ENCODE results near the gene DMD. TPM values are rescaled to one million over a fixed set of nuclear protein-coding genes. Genes with fewer than 3 reads are reported as not detected.

DMD gene
- total and polyA plus RNA-seq, 2 of the 8 experiments (the other 6 are each of a cell fraction or from before 2014, with no cell fraction given), result 4.8 to 7.4 TPM

DNA sequence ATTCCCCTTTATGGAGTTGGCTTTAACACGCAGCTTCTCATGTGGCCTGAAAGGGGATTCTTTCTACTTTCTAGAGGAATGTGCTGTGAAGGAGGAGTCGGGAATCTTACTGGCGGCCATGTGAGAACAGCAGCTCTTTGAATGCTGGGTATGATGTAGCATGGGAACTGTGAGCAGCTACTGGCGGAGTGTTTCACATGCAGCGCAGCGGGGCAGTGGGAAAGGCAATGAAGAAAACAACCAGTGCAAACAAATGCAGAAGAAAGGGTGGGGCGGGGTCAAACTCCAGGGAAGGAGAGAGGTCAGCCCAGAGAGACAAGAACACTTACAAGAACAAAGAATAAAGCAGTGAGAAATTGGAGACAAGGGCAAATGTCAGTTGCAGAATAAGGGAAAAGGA, 1775.8 kb downstream of the DMD start:
- H3K56ac ChIP-seq (replicated peaks; ENCODE audit: insufficient read length, low read depth, low read length), result no peak overlapping the region
- H3K27ac ChIP-seq (ENCODE audit: low read depth, low read length), result no peak overlapping the region
- peaks cover 0 to 2% (median 0%) of the 10 kb centered on the region in 4 experiments; a peak in 1 of 7 replicates for H3K4me1 ChIP-seq (replicated peaks in 1 of 4; ENCODE audit: control insufficient read depth in 3 of 4, insufficient read depth in 4 of 4, low read length in 3 of 4)
- no peak overlapping the region for H4K91ac ChIP-seq (replicated peaks; ENCODE audit: insufficient read length, low read length)
- no peaks in the 10 kb centered on the region for H3K36me3 ChIP-seq (ENCODE audit: control insufficient read depth in 2 of 4, insufficient read depth in 4 of 4, low read length in 3 of 4)
- no peaks in the 10 kb centered on the region for H3K27me3 ChIP-seq (replicated peaks in 1 of 4; ENCODE audit: control insufficient read depth in 3 of 4, extremely low read depth in 1 of 4, insufficient read depth in 3 of 4, low read length in 3 of 4)
- H3K14ac ChIP-seq (ENCODE audit: insufficient read length), result no peak overlapping the region
- no peak overlapping the region for H3K4ac ChIP-seq (replicated peaks; ENCODE audit: insufficient read length, low read depth, low read length)
- no peak overlapping the region for H2AFZ ChIP-seq (ENCODE audit: low read length)
- H3K79me1 ChIP-seq (ENCODE audit: low read depth, low read length), result no peaks in the 10 kb centered on the region
- H3K23ac ChIP-seq (ENCODE audit: insufficient read length), result no peak overlapping the region
- no peak overlapping the region for H2AK5ac ChIP-seq (ENCODE audit: low read depth, low read length)
- no peaks in the 10 kb centered on the region for H4K20me1 ChIP-seq (replicated peaks in 1 of 2; ENCODE audit: control insufficient read depth in 1 of 2, insufficient read depth in 2 of 2, low read length in 2 of 2)
- ChIA-PET POLR2A (ENCODE audit: partially characterized antibody) (no interaction called here), CTCF (ENCODE audit: partially characterized antibody) (interaction anchor here (0.8 kb wide), 1 partner anchor 10 kb away, joined by 3 read pairs; no protein-coding TSS in a partner anchor)
- peak overlapping the region in 1 of 2 experiments; percentile 24; a peak in 1 of 4 replicates for H3K4me2 ChIP-seq (ENCODE audit: insufficient read depth in 1 of 2, low read depth in 2 of 2, low read length in 2 of 2)
- DNase-seq (ENCODE audit: low read depth in 1 of 2, low spot score in 2 of 2), result peak; percentile 56 to 60
- H2BK12ac ChIP-seq (ENCODE audit: low read depth, low read length), result no peak overlapping the region
- no peak overlapping the region for H3K18ac ChIP-seq (ENCODE audit: extremely low read depth, low read length)
- H3K9me3 ChIP-seq (ENCODE audit: insufficient read depth in 2 of 2, low read depth in 1 of 2, low read length in 1 of 2), result no peaks in the 10 kb centered on the region
- no peak overlapping the region for H2BK5ac ChIP-seq (ENCODE audit: low read depth, low read length)
- H3K9ac ChIP-seq (replicated peaks in 1 of 4; ENCODE audit: extremely low read depth in 1 of 4, low read depth in 3 of 4, low read length in 3 of 4), result no peak overlapping the region
- no peak overlapping the region for H2BK120ac ChIP-seq (replicated peaks; ENCODE audit: low read depth, low read length)
- H4K8ac ChIP-seq (ENCODE audit: extremely low read depth, insufficient read depth, low read length), result no peak overlapping the region
- H2BK20ac ChIP-seq (ENCODE audit: low read length), result no peak overlapping the region
- H2BK15ac ChIP-seq (ENCODE audit: low read length), result no peak overlapping the region
- TF ChIP-seq SP4 (IDR thresholded peaks at IDR 0.05; ENCODE audit: low read length) (no peak), MAFK (IDR thresholded peaks at IDR 0.05; ENCODE audit: low read depth, low read length) (no peak), TAF1 (IDR thresholded peaks at IDR 0.05; ENCODE audit: low read depth, low read length) (peak; percentile 41; the same call in 1 of the 2 replicates), YY1 (IDR thresholded peaks at IDR 0.05; ENCODE audit: low read depth, low read length) (peak; percentile 77; the same call in 1 of the 2 replicates), HDAC2 (IDR thresholded peaks at IDR 0.05; ENCODE audit: borderline replicate concordance in 1 of 2, low read depth in 2 of 2, low read length in 2 of 2) (no peak), CREB1 (IDR thresholded peaks at IDR 0.05) (0 out of 2 replicates have a peak, but pooled peaks have one; percentile 17), SP1 (IDR thresholded peaks at IDR 0.05; ENCODE audit: low read depth, low read length) (0 out of 2 replicates have a peak, but pooled peaks have one; percentile 21), RAD21 (IDR thresholded peaks at IDR 0.05 in 1 of 2, conservative IDR thresholded peaks at IDR 0.05 in 1 of 2; ENCODE audit: low read depth in 2 of 2, low read length in 2 of 2) (peak; percentile 10 to 14; a peak in 1 of 4 replicates), ZNF274 (IDR thresholded peaks at IDR 0.05; ENCODE audit: borderline replicate concordance, extremely low read depth, low read length) (no peak), TEAD4 (IDR thresholded peaks at IDR 0.05; ENCODE audit: low read depth, low read length) (peak; percentile 41; the same call in 1 of the 2 replicates), SIX5 (IDR thresholded peaks at IDR 0.05; ENCODE audit: low read depth, low read length) (no peak)
- TF ChIP-seq, protein P1, sequence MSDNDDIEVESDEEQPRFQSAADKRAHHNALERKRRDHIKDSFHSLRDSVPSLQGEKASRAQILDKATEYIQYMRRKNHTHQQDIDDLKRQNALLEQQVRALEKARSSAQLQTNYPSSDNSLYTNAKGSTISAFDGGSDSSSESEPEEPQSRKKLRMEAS (IDR thresholded peaks at IDR 0.05), result 0 out of 2 replicates have a peak, but pooled peaks have one; percentile 35
- TF ChIP-seq, protein P2, sequence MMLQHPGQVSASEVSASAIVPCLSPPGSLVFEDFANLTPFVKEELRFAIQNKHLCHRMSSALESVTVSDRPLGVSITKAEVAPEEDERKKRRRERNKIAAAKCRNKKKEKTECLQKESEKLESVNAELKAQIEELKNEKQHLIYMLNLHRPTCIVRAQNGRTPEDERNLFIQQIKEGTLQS (IDR thresholded peaks at IDR 0.05; ENCODE audit: insufficient read depth, low read depth, low read length), result no peak
- FAIRE-seq, result peak; percentile 99
- no peak overlapping the region for H4K5ac ChIP-seq (ENCODE audit: insufficient read length, low read depth, low read length)
- no peaks in the 10 kb centered on the region for H3K23me2 ChIP-seq (ENCODE audit: low read depth, low read length)
- no peaks in the 10 kb centered on the region for H3K79me2 ChIP-seq (ENCODE audit: control insufficient read depth in 1 of 2, insufficient read depth in 2 of 2, low read length in 2 of 2)
- WGBS, 2 experiments (ENCODE audit: extremely low coverage in 1 of 2, insufficient coverage in 1 of 2, insufficient read length in 1 of 2, insufficient replicate concordance in 2 of 2, low coverage in 1 of 2, low lambda C conversion rate in 2 of 2, missing lambda C conversion rate in 1 of 2), result 2% methylated on average over 7 of the region's 7 CpGs; no CpG with 5 or more reads in 1 of the 2 experiments
- peak overlapping the region in 1 of 4 experiments; percentile 26; a peak in 1 of 8 replicates for H3K4me3 ChIP-seq (ENCODE audit: extremely low read depth in 1 of 4, insufficient read depth in 2 of 4, low read depth in 3 of 4, low read length in 4 of 4)

Data from H1 (cell line).